K562 (cell line): ENCODE measurements around the gene ABHD16A. TPM values are rescaled to one million over a fixed set of nuclear protein-coding genes. Genes with fewer than 3 reads are reported as not detected.

Source experiments
- CBX8 ChIP-seq: fragments of 200-600 bp; sonication (generic); IDR thresholded peaks from 2 replicates; pipeline ENCODE4 v1.6.1; 2012; ENCODE audit warnings: borderline replicate concordance, mixed run types, low read depth, mild to moderate bottlenecking, moderate library complexity, mixed read lengths, low read length, control low read depth, inconsistent platforms; ENCODE audit not compliant: poor library complexity, severe bottlenecking; ENCODE audit errors: extremely low read depth
- DDX20 ChIP-seq: fragments of 450-650 bp; IDR thresholded peaks from 2 replicates; pipeline ENCODE4 v1.6.1; 2016; ENCODE audit warnings: missing genetic modification characterization, low read depth, mild to moderate bottlenecking, missing compliant biosample characterization, moderate library complexity
- EWSR1 ChIP-seq: fragments of 450-650 bp; IDR thresholded peaks from 2 replicates; pipeline ENCODE4 v1.6.1; 2018; ENCODE audit warnings: borderline replicate concordance, mild to moderate bottlenecking, low read depth, moderate library complexity; ENCODE audit not compliant: partially characterized antibody
- FOXM1 ChIP-seq, 2 experiments: fragments of 450-650 bp in 1 of 2; sonication (generic) in 1 of 2; formaldehyde crosslinking in 1 of 2; IDR thresholded peaks; 2 replicates each; pipeline versions ENCODE4 v1.6.1 to v1.9.0; 2017 to 2022; ENCODE audit warnings: low read depth in 2 of 2, mild to moderate bottlenecking in 2 of 2, missing genetic modification reagents in 1 of 2, moderate library complexity in 1 of 2
- HDAC2 ChIP-seq: fragments of 450-650 bp; IDR thresholded peaks from 2 replicates; pipeline ENCODE4 v1.6.1; 2016; ENCODE audit warnings: mild to moderate bottlenecking
- HNRNPH1 ChIP-seq: fragments of 200-400 bp; formaldehyde crosslinking; optimal IDR thresholded peaks from 2 replicates; pipeline ENCODE3; 2017; ENCODE audit warnings: low read depth, mild to moderate bottlenecking, low read length, moderate library complexity
- ILK ChIP-seq: fragments of 450-650 bp; IDR thresholded peaks from 2 replicates; pipeline ENCODE4 v1.6.1; 2016; ENCODE audit warnings: missing genetic modification characterization, low read depth, mild to moderate bottlenecking, missing compliant biosample characterization, moderate library complexity, borderline replicate concordance
- MAFF ChIP-seq: IDR thresholded peaks from 2 replicates; pipeline ENCODE4 v1.6.1; 2012; ENCODE audit warnings: low read length, improper control_type of control experiment
- MYC ChIP-seq, 2 experiments: fragments of 250-450 bp in 1 of 2; sonication (Bioruptor Pico) in 1 of 2; IDR thresholded peaks; 2 replicates each; pipeline versions ENCODE4 v1.5.1 to v1.6.1; 2012 to 2021; ENCODE audit warnings: low read depth in 2 of 2, borderline replicate concordance in 1 of 2, improper control_type of control experiment in 1 of 2, low read length in 1 of 2, mild to moderate bottlenecking in 1 of 2, moderate library complexity in 1 of 2
- NFE2 ChIP-seq: IDR thresholded peaks from 2 replicates; pipeline ENCODE4 v1.6.1; 2014; ENCODE audit warnings: antibody characterized with exemption, low read depth
- PHTF2 ChIP-seq: fragments of 250-450 bp; sonication (Bioruptor Pico); IDR thresholded peaks from 2 replicates; pipeline ENCODE4 v1.5.0; 2021; ENCODE audit warnings: mild to moderate bottlenecking
- PTTG1 ChIP-seq: fragments of 450-650 bp; IDR thresholded peaks from 2 replicates; pipeline ENCODE4 v1.6.1; 2016; ENCODE audit warnings: low read depth, mild to moderate bottlenecking, missing genetic modification characterization, missing compliant biosample characterization
- RBM22 ChIP-seq: fragments of 200-400 bp; formaldehyde crosslinking; IDR thresholded peaks from 2 replicates; pipeline ENCODE4 v1.6.1; 2018; ENCODE audit warnings: low read length, low read depth; ENCODE audit not compliant: poor library complexity, severe bottlenecking
- SMAD1 ChIP-seq: fragments of 150-350 bp; IDR thresholded peaks from 2 replicates; pipeline ENCODE4 v1.6.1; 2014; ENCODE audit warnings: low read length, low read depth; ENCODE audit not compliant: partially characterized antibody
- SPI1 ChIP-seq: IDR thresholded peaks from 2 replicates; pipeline ENCODE4 v1.6.1; 2011; ENCODE audit warnings: low read depth, low read length, control low read depth, borderline replicate concordance
- ZBTB1 ChIP-seq: sonication (generic); formaldehyde crosslinking; IDR thresholded peaks from 2 replicates; pipeline ENCODE4 v1.8.1; 2023; ENCODE audit warnings: missing genetic modification reagents, low read depth, mild to moderate bottlenecking, borderline replicate concordance
- ZNF23 ChIP-seq: fragments of 250-450 bp; sonication (Bioruptor Pico); IDR thresholded peaks from 2 replicates; pipeline ENCODE4 v1.4.0; 2020; ENCODE audit warnings: mild to moderate bottlenecking
- ZNF263 ChIP-seq: sonication (generic); formaldehyde crosslinking; IDR thresholded peaks from 2 replicates; pipeline ENCODE4 v1.8.0; 2022; ENCODE audit warnings: mild to moderate bottlenecking, missing genetic modification reagents, borderline replicate concordance
- ZNF785 ChIP-seq: fragments of 250-450 bp; sonication (Bioruptor Pico); IDR thresholded peaks from 2 replicates; pipeline ENCODE4 v1.4.0; 2020; ENCODE audit warnings: mild to moderate bottlenecking
- polyA plus RNA-seq, 8 experiments: library from polyadenylated mRNA; depleted of rRNA in 4 of 8; stranded (reverse) in 5 of 8; unstranded in 3 of 8; fragments of >200 nt; fragmentation: Nextera tagmentation in 2 of 8; fragmentation: Illumina TruSeq in 1 of 8; extraction: Ambion mirVana in 2 of 8; extraction: Trizol in 1 of 8; gene quantifications; 2 replicates each; pipeline versions ENCODE4 v1.2.1 to v1.2.3, GENCODE V29; 2011 to 2014; ENCODE audit warnings: inconsistent platforms in 1 of 8, missing spikeins in 1 of 8
- total RNA-seq, 7 experiments: library from RNA; depleted of rRNA in 6 of 7; stranded (reverse); fragments of >200 nt in 6 of 7; fragmentation: Illumina TruSeq in 2 of 7; extraction: Trizol in 2 of 7; gene quantifications; 2 replicates each; pipeline versions ENCODE4 v1.2.1 to v1.2.3, GENCODE V29; 2011 to 2021; ENCODE audit warnings: low replicate concordance in 1 of 7
- TF ChIP-seq, protein P1 (sequence below): fragments of 250-450 bp; sonication (Bioruptor Pico); IDR thresholded peaks from 2 replicates; pipeline ENCODE4 v1.9.0; 2021; ENCODE audit warnings: mild to moderate bottlenecking, inconsistent platforms
- TF ChIP-seq, protein P2 (sequence below): fragments of 250-450 bp; sonication (Bioruptor Pico); IDR thresholded peaks from 2 replicates; pipeline ENCODE4 v1.8.0; 2021; ENCODE audit warnings: moderate library complexity, mild to moderate bottlenecking, inconsistent platforms
- TF ChIP-seq, protein P3 (sequence below): fragments of 450-650 bp; formaldehyde crosslinking; IDR thresholded peaks from 2 replicates; pipeline ENCODE4 v1.4.0; 2020; ENCODE audit warnings: mild to moderate bottlenecking, moderate library complexity

ABHD16A gene
- total and polyA plus RNA-seq, 9 of the 15 experiments (the other 6 are each of a cell fraction or from before 2014, with no cell fraction given) = 25.8 to 120 (median 81.6) TPM

DNA sequence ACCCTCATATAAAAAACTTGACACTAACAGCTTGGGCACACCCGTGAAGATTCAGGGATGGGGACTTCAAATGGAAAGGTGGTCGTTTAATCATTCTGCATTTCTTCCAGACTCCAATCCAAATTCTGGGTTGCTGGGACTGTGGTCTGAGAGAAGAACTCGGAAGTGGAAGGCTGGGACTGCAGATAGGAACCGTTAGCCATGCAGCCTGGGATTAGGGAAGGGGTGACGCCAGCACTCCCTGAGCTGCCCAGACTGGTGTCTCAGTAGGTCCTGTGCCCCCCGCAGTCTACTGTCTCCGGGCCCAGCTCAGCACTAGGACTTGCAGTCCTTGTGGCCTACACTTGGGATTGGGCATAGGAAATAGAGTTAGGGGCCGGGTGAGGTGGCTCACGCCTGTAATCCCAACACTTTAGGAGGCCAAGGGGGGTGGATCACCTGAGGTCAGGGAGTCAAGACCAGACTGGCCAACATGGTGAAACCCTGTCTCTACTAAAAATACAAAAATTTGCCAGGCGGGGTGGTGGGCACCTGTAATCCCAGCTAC lies 33.7 kb upstream of the ABHD16A start (continued):
- TF ChIP-seq, protein P1, sequence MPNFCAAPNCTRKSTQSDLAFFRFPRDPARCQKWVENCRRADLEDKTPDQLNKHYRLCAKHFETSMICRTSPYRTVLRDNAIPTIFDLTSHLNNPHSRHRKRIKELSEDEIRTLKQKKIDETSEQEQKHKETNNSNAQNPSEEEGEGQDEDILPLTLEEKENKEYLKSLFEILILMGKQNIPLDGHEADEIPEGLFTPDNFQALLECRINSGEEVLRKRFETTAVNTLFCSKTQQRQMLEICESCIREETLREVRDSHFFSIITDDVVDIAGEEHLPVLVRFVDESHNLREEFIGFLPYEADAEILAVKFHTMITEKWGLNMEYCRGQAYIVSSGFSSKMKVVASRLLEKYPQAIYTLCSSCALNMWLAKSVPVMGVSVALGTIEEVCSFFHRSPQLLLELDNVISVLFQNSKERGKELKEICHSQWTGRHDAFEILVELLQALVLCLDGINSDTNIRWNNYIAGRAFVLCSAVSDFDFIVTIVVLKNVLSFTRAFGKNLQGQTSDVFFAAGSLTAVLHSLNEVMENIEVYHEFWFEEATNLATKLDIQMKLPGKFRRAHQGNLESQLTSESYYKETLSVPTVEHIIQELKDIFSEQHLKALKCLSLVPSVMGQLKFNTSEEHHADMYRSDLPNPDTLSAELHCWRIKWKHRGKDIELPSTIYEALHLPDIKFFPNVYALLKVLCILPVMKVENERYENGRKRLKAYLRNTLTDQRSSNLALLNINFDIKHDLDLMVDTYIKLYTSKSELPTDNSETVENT = peak; percentile 77; the same call in 1 of the 2 replicates
- TF ChIP-seq RBM22 = no peak
- TF ChIP-seq EWSR1 = no peak
- TF ChIP-seq ZNF785 (CRISPR knock-in tag) = no peak
- no peak for TF ChIP-seq PHTF2
- no peak for TF ChIP-seq ZNF23
- TF ChIP-seq PTTG1 = no peak; the same call in 1 of the 2 replicates
- no peak for TF ChIP-seq HDAC2
- TF ChIP-seq ZBTB1 (CRISPR knock-in tag) = no peak
- TF ChIP-seq ILK (tag) = peak; percentile 68; the same call in 1 of the 2 replicates
- no peak for TF ChIP-seq MAFF
- TF ChIP-seq, protein P2, sequence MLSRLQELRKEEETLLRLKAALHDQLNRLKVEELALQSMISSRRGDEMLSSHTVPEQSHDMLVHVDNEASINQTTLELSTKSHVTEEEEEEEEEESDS (CRISPR knock-in tag) = no peak
- TF ChIP-seq SMAD1 = no peak
- TF ChIP-seq NFE2 = no peak
- TF ChIP-seq HNRNPH1 = no peak
- TF ChIP-seq FOXM1 (IDR thresholded peaks at IDR 0.05; ENCODE audit: low read depth) = no peak
- 0 out of 2 replicates have a peak, but pooled peaks have one; percentile 2 for TF ChIP-seq FOXM1 (CRISPR knock-in tag; IDR thresholded peaks at IDR 0.05; ENCODE audit: low read depth)
- no peak for TF ChIP-seq ZNF263 (CRISPR knock-in tag)
- TF ChIP-seq, protein P3, sequence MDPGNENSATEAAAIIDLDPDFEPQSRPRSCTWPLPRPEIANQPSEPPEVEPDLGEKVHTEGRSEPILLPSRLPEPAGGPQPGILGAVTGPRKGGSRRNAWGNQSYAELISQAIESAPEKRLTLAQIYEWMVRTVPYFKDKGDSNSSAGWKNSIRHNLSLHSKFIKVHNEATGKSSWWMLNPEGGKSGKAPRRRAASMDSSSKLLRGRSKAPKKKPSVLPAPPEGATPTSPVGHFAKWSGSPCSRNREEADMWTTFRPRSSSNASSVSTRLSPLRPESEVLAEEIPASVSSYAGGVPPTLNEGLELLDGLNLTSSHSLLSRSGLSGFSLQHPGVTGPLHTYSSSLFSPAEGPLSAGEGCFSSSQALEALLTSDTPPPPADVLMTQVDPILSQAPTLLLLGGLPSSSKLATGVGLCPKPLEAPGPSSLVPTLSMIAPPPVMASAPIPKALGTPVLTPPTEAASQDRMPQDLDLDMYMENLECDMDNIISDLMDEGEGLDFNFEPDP = 0 out of 2 replicates have a peak, but pooled peaks have one; percentile 80
- no peak for TF ChIP-seq CBX8
- TF ChIP-seq MYC (IDR thresholded peaks at IDR 0.05; ENCODE audit: low read depth, low read length) = no peak
- peak; percentile 74; the same call in 1 of the 2 replicates for TF ChIP-seq MYC (CRISPR knock-in tag; IDR thresholded peaks at IDR 0.05; ENCODE audit: borderline replicate concordance, low read depth)
- TF ChIP-seq SPI1 = peak; percentile 44; the same call in 1 of the 2 replicates
- no peak for TF ChIP-seq DDX20 (tag)
